KG1 (cell line): ENCODE measurements around the gene OTX2.

Source experiments
- DNase-seq: peaks from one replicate; lab custom pipeline; 2025; lab: John Stamatoyannopoulos, UW

Gene OTX2

DNA sequence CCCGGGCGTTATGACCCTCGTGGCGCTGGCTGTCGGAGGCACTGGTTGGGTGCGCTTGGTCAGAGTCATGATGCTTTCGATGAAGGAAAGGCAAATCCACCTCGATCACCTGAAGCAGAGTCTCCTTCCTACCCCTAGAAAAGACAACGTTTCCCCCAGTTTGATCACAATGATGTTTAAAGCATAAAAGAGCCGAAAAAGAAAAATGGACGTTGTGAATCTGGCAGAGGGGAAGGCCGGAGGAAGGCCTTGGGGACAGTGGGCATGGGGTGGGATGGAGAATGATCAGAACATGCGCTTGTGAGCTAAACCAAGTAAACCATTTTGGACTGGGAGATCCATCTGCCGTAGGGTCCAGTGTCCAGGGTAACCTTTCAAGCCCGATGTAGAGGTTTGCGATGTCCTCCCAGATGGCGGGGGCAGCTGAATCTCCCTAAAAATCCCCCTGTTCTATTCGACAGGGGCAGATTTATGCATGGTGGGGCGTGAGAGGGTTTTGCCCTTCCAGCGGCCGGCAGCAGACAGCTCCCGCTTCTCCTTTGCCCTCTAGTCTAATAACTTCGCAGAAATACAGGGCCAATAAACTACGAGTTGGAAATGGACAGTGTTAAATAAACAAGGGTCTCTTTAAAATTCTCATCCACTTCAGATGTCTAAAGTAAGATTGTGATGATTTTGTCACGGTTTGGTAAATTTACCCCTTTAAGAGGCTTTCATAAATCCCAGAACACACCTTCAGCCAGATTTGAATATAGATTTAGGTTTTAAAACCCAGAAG lies 2.3 kb upstream of the OTX2 start:
- no peak for DNase-seq

DNA sequence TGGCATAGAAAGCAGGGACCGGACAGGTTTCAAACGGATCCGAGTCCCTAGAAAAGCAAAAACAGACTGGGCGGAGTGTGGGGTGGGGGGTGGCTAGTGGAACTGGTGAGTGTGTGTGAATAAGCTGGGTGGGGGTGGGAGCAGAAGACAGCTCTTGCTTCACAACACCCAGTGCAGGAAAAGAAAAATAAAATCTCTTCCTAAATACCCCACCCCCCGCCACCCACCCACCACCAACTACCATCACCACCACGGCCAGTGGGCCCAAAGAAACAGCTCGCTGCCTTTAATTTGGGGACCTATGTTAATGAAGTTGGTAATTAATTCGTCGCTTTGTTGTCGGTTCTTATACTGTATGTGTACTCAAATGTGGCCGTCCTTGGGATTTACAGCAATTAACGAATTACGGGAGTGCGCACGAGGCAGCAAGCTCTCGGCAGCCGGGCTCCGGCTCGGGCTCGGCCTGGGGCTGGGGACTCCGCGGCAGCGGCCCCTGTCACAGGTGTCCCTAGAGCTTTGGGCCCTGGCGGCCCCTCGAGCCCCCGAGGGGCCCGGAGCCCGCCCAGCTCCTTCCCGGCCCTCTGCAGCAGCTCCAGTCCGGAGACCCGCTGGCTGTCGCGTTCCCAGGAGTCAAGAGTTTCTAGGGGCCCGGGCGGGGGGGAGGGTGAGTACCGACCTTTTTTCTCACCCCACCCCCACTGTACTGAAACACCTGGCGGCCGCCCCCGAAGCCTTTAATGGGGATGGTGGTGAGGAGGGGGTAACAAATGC lies 1.5 kb upstream of the OTX2 start:
- no peak for DNase-seq

DNA sequence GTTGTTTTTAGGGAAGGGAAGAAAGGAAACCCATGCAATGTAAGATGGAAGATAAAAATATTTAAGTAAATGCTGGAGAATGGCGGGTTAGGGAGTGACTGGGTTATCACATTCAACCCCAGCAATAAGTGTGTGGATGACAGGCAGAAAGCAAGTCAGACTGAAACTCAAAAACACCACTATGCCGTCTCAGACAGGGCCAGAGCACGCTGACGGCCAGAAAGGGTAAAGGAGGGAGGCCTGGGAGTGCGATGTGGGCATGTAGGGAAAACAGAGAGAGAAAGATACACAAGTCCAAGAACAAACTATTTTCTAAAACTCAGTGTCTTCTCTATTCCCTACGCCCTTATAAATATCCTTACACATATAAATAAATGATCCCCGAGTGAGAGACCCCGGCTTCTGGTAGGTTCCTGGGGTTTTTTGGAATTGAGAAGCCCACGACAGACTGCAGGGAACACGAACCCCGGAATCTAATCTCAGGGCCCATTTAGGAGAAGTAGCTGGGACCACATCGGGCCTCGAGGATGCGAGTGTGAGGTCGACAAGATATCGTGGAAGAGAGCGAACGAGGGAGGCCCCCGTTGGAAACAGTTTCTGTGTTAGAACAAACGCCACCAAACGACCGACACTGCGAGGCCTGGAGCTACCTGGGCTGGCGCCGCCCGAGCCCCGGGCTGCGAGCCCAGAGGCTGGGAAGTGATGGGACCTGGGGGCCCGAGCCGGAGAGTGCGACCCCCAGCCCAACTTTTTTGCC lies 735 bp upstream of the OTX2 start:
- DNase-seq: no peak

GRCh38 chr14:56809270-56810146 lies 771 bp downstream of the OTX2 start:
- no peak for DNase-seq

DNA sequence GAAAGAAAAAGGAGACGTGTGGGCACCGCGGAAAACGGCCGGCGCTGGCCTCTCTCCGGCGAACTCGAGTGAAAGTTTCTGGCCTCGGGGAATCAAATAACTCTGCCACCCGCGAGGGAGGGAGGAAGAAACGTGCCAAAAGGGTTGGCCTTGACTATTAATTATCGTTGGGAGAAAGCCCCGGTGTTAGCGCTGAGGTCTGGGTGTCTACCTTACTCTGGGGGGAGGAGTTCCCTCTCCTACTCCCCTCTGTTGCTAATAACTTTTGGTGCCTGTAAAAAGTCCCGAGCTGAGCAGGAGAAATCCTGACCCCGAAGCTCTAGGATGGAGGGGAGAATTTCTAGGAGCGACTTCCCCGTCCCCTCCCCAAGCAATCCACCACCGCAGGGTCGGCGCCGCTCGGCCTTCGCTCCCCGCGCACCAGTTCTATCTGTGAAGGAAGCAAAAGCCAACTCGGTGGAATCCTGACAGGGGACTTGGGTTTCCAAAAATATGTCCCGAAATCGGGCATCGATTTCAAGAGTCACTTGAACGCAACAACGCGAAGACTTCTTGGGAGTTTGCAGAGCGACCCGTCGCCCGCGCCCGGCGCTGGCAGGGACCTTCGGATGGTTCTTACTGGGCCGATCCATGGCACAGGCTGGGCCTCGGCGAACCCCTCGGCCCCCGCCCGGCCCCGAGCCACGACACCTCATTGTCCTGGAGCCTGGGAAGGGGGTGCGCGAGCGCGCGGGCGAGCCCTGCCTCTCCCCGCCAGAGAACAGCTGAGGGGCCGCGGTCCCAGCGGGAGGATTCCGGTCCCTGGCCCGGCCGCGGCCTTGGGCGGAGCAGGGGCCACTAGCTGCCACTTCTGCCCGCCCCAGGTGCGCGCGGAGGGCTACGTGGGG lies 1.7 kb downstream of the OTX2 start:
- no peak for DNase-seq

GRCh38 chr14:56808110-56808382 lies 2.2 kb downstream of the OTX2 start:
- DNase-seq: no peak

GRCh38 chr14:56807386-56808109 lies 2.7 kb downstream of the OTX2 start:
- no peak for DNase-seq

GRCh38 chr14:56806760-56807159 lies 3.5 kb downstream of the OTX2 start:
- no peak for DNase-seq

- DNase-seq: no peak
Observed at GRCh38 chr14:56805992-56806727, 4.1 kb downstream of the OTX2 start.

DNA sequence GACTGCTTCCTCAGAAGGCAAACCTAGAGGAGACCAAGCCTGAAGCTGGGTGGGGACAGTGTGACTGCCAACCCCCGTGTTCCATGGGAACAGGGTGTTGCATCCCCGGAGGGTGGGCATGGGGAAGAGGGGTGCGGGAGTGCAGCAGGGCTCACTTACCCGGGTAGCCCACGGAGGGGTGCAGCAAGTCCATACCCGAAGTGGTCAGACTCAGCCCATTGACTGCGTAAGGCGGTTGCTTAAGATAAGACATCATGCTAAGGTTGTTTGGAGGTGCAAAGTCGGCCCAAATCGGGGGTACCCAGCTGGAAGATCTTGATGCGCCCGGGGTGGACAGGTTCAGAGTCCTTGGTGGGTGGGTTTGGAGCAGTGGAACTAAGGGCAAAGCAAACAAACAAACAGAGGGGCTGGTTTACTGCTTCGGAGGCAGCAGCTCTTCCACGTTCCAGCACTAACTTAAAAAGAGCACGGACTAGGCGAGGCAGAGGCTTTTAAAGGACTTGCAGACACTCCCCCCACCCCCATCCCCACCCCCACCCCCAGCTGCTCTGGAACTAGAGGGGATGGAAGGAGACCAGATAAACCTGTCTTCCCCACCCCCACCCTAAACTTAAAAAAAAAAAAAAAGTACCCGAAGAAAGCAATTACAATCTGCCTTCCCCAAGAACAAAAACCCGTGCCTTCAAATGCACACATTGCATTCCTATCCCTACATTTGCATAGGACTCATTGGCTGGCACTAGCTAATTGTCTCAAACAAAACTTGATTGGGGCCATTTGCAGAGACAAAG lies 4.9 kb downstream of the OTX2 start:
- no peak for DNase-seq

- DNase-seq: no peak
Observed at GRCh38 chr14:56803816-56804535, 6.3 kb downstream of the OTX2 start.

- DNase-seq: no peak
Observed at GRCh38 chr14:56801920-56802319, 8.4 kb downstream of the OTX2 start.

DNA sequence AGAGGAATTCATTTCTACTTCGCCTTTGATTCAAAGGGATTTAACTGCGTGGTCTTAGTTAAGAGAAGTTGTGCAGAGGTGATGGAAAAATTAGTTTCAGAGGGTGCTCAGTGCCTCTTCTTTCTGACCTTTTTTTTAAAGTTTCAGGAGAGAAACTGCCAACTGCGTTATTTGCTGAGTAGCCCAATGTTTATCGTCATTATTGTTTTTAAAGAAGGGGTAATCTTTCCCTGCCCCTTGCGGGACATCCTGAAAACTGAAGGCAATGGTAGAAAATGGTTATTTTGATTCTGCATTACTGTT lies 11.0 kb downstream of the OTX2 start:
- DNase-seq: no peak

DNA sequence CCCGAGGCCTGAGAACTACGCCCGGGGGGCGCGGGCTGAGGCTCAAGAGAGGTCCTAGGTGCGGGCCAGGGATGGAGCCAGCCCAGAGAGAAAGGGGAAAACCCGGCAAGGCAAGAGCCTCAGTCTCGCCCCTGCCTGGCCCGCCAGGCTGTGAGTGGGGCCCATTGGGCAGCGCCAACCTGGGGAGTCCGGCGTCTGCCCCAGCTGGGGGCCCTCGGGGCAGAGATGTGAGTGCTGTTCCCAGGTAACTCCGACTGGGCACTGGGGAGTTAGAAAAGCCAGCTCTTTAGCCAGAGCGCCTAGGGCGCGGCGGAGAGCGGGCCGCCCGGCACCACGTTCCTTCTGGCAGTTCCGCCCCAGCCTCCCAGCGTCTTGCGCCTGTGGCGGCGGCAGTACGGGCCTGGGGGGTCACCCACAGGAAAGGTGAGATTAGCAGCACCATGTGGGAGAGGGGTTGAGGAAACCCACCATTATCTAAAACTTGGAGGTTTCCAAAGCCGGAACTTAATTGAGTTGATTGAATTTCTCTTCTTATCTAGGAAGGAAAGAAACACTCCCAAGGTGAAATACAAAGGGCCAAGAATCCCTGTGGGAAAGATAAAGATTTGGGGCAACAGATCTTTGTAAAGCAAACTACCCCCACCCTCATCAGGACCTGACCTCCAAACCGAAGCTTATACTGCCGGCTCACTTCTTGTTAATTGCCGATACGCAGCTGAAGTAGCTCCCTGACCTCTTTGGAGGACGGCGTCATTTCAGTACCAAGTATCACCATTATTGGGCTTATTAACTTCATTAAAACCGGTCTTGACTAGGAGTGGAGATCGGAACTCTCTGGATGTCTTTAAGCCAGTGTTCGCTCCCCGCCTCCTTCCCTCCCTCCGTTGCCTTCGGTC lies 11.6 kb downstream of the OTX2 start:
- no peak for DNase-seq

GRCh38 chr14:56797569-56798446 lies 12.5 kb downstream of the OTX2 start:
- no peak for DNase-seq

GRCh38 chr14:56797003-56797568 lies 13.2 kb downstream of the OTX2 start:
- DNase-seq: no peak
